Liver (tissue), 9 donors: ENCODE data around the gene LMX1B. TPM values are rescaled to one million over a fixed set of nuclear protein-coding genes. Genes with fewer than 3 reads are reported as not detected.

Experiments
- DNase-seq: peaks from one replicate; pipeline ENCODE4 v3.0.0-alpha.2; 2017; ENCODE audit warnings: low spot score
- H3K27ac ChIP-seq, 2 donors: one replicate each; pipeline ENCODE4 v1.7.0; 2013; ENCODE audit warnings: inconsistent platforms in 2 of 2, low read length in 2 of 2, control low read depth in 1 of 2, low read depth in 1 of 2, mild to moderate bottlenecking in 1 of 2
- H3K27me3 ChIP-seq, 4 donors: one replicate each; pipeline versions ENCODE4 v1.6.1 to v1.7.0; 2013; ENCODE audit warnings: low read length in 3 of 4, inconsistent platforms in 1 of 4, mild to moderate bottlenecking in 1 of 4, moderate library complexity in 1 of 4; ENCODE audit not compliant: control insufficient read depth in 4 of 4, insufficient read depth in 4 of 4
- H3K36me3 ChIP-seq, 4 donors: one replicate each; pipeline versions ENCODE4 v1.6.1 to v1.7.0; 2013; ENCODE audit warnings: low read length in 3 of 4, mild to moderate bottlenecking in 3 of 4, low read depth in 1 of 4, moderate library complexity in 1 of 4; ENCODE audit not compliant: control insufficient read depth in 4 of 4, insufficient read depth in 3 of 4
- H3K4me1 ChIP-seq, 4 donors: one replicate each; pipeline versions ENCODE4 v1.6.1 to v1.7.0; 2013; ENCODE audit warnings: low read length in 3 of 4, mild to moderate bottlenecking in 3 of 4, moderate library complexity in 1 of 4; ENCODE audit not compliant: control insufficient read depth in 4 of 4, insufficient read depth in 4 of 4
- H3K4me3 ChIP-seq, 3 donors: one replicate each; pipeline versions ENCODE4 v1.6.1 to v1.7.0; 2013; ENCODE audit warnings: low read length in 3 of 3, control low read depth in 1 of 3, low read depth in 1 of 3, mild to moderate bottlenecking in 1 of 3
- H3K9ac ChIP-seq, 2 donors: one replicate each; pipeline ENCODE4 v1.7.0; 2013; ENCODE audit warnings: low read length in 2 of 2, mild to moderate bottlenecking in 2 of 2, moderate library complexity in 2 of 2, control low read depth in 1 of 2, low read depth in 1 of 2
- H3K9me3 ChIP-seq, 4 donors: one replicate each; pipeline versions ENCODE4 v1.6.1 to v1.7.0; 2013; ENCODE audit warnings: low read length in 3 of 4; ENCODE audit not compliant: control insufficient read depth in 4 of 4
- EGR1 ChIP-seq, 2 donors: IDR thresholded peaks; 2 replicates each; pipeline ENCODE4 v1.6.1; 2016 to 2018; ENCODE audit warnings: antibody characterized with exemption in 2 of 2, low read depth in 2 of 2
- FOXA1 ChIP-seq: IDR thresholded peaks from 2 replicates; pipeline ENCODE4 v1.6.1; 2016; ENCODE audit warnings: antibody characterized with exemption
- FOXA2 ChIP-seq: IDR thresholded peaks from 2 replicates; pipeline ENCODE4 v1.6.1; 2016; ENCODE audit warnings: antibody characterized with exemption
- HNF4A ChIP-seq, 2 donors: conservative IDR thresholded peaks; 2 replicates each; pipeline ENCODE4 v1.6.1; 2016; ENCODE audit warnings: antibody characterized with exemption in 2 of 2, mild to moderate bottlenecking in 2 of 2
- HNF4G ChIP-seq: IDR thresholded peaks from 2 replicates; pipeline ENCODE4 v1.6.1; 2016; ENCODE audit warnings: antibody characterized with exemption
- JUND ChIP-seq, 2 donors: IDR thresholded peaks; 2 replicates each; pipeline ENCODE4 v1.6.1; 2016; ENCODE audit warnings: antibody characterized with exemption in 2 of 2
- NR2F2 ChIP-seq: IDR thresholded peaks from 2 replicates; pipeline ENCODE4 v1.6.1; 2016; ENCODE audit warnings: antibody characterized with exemption
- RAD21 ChIP-seq, 2 donors: IDR thresholded peaks; 2 replicates each; pipeline ENCODE4 v1.6.1; 2016; ENCODE audit warnings: antibody characterized with exemption in 2 of 2, mild to moderate bottlenecking in 2 of 2
- RXRA ChIP-seq, 2 donors: IDR thresholded peaks; 2 replicates each; pipeline ENCODE4 v1.6.1; 2017 to 2018; ENCODE audit warnings: antibody characterized with exemption in 2 of 2, mild to moderate bottlenecking in 1 of 2
- SP1 ChIP-seq: IDR thresholded peaks from 2 replicates; pipeline ENCODE4 v1.6.1; 2018; ENCODE audit warnings: antibody characterized with exemption, mild to moderate bottlenecking
- TAF1 ChIP-seq: conservative IDR thresholded peaks from 2 replicates; pipeline ENCODE4 v1.6.1; 2016; ENCODE audit warnings: antibody characterized with exemption, mild to moderate bottlenecking
- YY1 ChIP-seq: IDR thresholded peaks from 2 replicates; pipeline ENCODE4 v1.6.1; 2016; ENCODE audit warnings: antibody characterized with exemption, mild to moderate bottlenecking
- WGBS: extraction: QIAGEN DNeasy Blood & Tissue Kit; methylation state at CpG from one replicate; pipeline ENCODE4 v1.1.7; 2013; 5-methylcytosine and 5-hydroxymethylcytosine counted together
- polyA plus RNA-seq, 2 donors: library from polyadenylated mRNA; stranded (reverse) in 1 of 2; unstranded in 1 of 2; fragments of 200-250 nt in 1 of 2; fragments of >200 nt in 1 of 2; fragmentation: Nextera tagmentation in 1 of 2; extraction: Ambion mirVana in 1 of 2; gene quantifications; one replicate each; pipeline versions ENCODE4 v1.2.1 to v1.2.3, GENCODE V29; 2013 to 2015
- total RNA-seq, 2 donors: library from RNA; depleted of rRNA; stranded (reverse); fragments of >200 nt; gene quantifications; one replicate each; pipeline ENCODE4 v1.2.3, GENCODE V29; 2014
- TF ChIP-seq, protein P1 (sequence below): fragments of 150-350 bp; IDR thresholded peaks from 2 replicates; pipeline ENCODE4 v1.5.1; 2017; ENCODE audit warnings: improper control_type of control experiment, low read depth, low read length; ENCODE audit not compliant: missing input control
- TF ChIP-seq, protein P2 (sequence below): IDR thresholded peaks from 2 replicates; pipeline ENCODE4 v1.6.1; 2016; ENCODE audit warnings: antibody characterized with exemption
- TF ChIP-seq, protein P3 (sequence below): IDR thresholded peaks from 2 replicates; pipeline ENCODE4 v1.6.1; 2016; ENCODE audit warnings: antibody characterized with exemption, mild to moderate bottlenecking
- TF ChIP-seq, protein P4 (sequence below): IDR thresholded peaks from 2 replicates; pipeline ENCODE4 v1.6.1; 2016; ENCODE audit warnings: antibody characterized with exemption
- TF ChIP-seq, protein P5 (sequence below): IDR thresholded peaks from 2 replicates; pipeline ENCODE4 v1.6.1; 2016; ENCODE audit warnings: antibody characterized with exemption
- donor health status: healthy.
- donor health status: healthy.
- donor health status: healthy.
- donor health status: healthy.
- donor health status: healthy.

The LMX1B gene
- total and polyA plus RNA-seq, 4 donors, result not detected

DNA sequence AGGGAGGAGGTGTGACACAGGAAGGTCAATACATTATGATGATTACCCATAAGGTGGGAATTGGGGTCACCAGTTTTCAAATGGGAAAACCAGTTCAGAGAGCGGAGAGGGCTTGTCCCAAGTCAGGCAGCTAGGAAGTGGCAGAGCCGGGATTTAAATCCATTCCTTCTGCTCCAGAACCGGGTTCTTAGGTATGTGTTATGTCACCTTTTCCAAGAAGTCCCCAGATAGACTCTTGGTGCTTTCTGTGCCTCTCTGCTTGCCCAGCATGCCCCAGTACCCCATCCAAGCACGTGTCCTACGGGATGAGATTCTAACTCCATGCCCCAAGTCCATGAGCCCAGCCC, 69.9 kb downstream of the LMX1B start (continued):
- no peak for TF ChIP-seq EGR1 (IDR thresholded peaks at IDR 0.05; ENCODE audit: low read depth in 2 of 2)
- TF ChIP-seq TAF1, result no peak
- no peak for TF ChIP-seq NR2F2
- TF ChIP-seq YY1, result no peak
- no peak for TF ChIP-seq RAD21 (IDR thresholded peaks at IDR 0.05)
- TF ChIP-seq, protein P1, sequence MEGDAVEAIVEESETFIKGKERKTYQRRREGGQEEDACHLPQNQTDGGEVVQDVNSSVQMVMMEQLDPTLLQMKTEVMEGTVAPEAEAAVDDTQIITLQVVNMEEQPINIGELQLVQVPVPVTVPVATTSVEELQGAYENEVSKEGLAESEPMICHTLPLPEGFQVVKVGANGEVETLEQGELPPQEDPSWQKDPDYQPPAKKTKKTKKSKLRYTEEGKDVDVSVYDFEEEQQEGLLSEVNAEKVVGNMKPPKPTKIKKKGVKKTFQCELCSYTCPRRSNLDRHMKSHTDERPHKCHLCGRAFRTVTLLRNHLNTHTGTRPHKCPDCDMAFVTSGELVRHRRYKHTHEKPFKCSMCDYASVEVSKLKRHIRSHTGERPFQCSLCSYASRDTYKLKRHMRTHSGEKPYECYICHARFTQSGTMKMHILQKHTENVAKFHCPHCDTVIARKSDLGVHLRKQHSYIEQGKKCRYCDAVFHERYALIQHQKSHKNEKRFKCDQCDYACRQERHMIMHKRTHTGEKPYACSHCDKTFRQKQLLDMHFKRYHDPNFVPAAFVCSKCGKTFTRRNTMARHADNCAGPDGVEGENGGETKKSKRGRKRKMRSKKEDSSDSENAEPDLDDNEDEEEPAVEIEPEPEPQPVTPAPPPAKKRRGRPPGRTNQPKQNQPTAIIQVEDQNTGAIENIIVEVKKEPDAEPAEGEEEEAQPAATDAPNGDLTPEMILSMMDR, result no peak

DNA sequence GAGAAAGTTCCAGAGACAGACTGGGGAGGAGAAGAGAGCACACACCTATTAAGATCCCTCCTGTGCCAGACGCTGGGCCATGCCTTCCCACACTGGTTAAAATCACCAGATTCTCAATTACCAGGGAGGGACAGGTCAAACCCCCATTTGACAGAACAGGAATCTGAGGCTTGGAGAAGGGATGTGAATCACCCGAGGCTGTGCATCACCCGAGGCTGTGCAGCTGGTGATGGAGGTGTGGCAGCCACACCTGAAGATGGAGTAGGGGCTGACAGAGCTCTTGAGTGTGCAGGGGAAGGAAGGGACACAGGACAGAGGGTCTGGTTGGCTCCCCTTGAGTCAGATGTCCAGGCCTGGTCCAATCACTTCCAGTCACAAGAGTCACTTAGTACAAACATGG, 70.6 kb downstream of the LMX1B start:
- H3K27ac ChIP-seq, result no peak overlapping the region
- H3K36me3 ChIP-seq, result no peaks in the 10 kb centered on the region
- peaks cover 0 to 5% (median 0%) of the 10 kb centered on the region in 4 donors for H3K4me1 ChIP-seq
- no peak for DNase-seq
- peaks cover 0 to 12% (median 4%) of the 10 kb centered on the region in 4 donors for H3K27me3 ChIP-seq
- TF ChIP-seq SP1 (no peak), JUND (IDR thresholded peaks at IDR 0.05) (no peak), HNF4A (conservative IDR thresholded peaks at IDR 0.05) (no peak), RXRA (IDR thresholded peaks at IDR 0.05) (no peak), FOXA2 (no peak), YY1 (no peak), HNF4G (no peak), FOXA1 (no peak), TAF1 (no peak), RAD21 (IDR thresholded peaks at IDR 0.05) (no peak), EGR1 (IDR thresholded peaks at IDR 0.05; ENCODE audit: low read depth in 2 of 2) (no peak), NR2F2 (no peak)
- TF ChIP-seq, protein P2, sequence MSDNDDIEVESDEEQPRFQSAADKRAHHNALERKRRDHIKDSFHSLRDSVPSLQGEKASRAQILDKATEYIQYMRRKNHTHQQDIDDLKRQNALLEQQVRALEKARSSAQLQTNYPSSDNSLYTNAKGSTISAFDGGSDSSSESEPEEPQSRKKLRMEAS, result no peak
- TF ChIP-seq, protein P3, sequence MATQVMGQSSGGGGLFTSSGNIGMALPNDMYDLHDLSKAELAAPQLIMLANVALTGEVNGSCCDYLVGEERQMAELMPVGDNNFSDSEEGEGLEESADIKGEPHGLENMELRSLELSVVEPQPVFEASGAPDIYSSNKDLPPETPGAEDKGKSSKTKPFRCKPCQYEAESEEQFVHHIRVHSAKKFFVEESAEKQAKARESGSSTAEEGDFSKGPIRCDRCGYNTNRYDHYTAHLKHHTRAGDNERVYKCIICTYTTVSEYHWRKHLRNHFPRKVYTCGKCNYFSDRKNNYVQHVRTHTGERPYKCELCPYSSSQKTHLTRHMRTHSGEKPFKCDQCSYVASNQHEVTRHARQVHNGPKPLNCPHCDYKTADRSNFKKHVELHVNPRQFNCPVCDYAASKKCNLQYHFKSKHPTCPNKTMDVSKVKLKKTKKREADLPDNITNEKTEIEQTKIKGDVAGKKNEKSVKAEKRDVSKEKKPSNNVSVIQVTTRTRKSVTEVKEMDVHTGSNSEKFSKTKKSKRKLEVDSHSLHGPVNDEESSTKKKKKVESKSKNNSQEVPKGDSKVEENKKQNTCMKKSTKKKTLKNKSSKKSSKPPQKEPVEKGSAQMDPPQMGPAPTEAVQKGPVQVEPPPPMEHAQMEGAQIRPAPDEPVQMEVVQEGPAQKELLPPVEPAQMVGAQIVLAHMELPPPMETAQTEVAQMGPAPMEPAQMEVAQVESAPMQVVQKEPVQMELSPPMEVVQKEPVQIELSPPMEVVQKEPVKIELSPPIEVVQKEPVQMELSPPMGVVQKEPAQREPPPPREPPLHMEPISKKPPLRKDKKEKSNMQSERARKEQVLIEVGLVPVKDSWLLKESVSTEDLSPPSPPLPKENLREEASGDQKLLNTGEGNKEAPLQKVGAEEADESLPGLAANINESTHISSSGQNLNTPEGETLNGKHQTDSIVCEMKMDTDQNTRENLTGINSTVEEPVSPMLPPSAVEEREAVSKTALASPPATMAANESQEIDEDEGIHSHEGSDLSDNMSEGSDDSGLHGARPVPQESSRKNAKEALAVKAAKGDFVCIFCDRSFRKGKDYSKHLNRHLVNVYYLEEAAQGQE, result no peak
- TF ChIP-seq, protein P4, sequence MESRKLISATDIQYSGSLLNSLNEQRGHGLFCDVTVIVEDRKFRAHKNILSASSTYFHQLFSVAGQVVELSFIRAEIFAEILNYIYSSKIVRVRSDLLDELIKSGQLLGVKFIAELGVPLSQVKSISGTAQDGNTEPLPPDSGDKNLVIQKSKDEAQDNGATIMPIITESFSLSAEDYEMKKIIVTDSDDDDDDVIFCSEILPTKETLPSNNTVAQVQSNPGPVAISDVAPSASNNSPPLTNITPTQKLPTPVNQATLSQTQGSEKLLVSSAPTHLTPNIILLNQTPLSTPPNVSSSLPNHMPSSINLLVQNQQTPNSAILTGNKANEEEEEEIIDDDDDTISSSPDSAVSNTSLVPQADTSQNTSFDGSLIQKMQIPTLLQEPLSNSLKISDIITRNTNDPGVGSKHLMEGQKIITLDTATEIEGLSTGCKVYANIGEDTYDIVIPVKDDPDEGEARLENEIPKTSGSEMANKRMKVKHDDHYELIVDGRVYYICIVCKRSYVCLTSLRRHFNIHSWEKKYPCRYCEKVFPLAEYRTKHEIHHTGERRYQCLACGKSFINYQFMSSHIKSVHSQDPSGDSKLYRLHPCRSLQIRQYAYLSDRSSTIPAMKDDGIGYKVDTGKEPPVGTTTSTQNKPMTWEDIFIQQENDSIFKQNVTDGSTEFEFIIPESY, result no peak
- TF ChIP-seq, protein P1, result no peak
- TF ChIP-seq, protein P5, sequence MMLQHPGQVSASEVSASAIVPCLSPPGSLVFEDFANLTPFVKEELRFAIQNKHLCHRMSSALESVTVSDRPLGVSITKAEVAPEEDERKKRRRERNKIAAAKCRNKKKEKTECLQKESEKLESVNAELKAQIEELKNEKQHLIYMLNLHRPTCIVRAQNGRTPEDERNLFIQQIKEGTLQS, result no peak
- H3K9ac ChIP-seq, result no peak overlapping the region
- WGBS, result 54% methylated on average over 3 of the region's 3 CpGs
- H3K9me3 ChIP-seq, result no peaks in the 10 kb centered on the region
- H3K4me3 ChIP-seq, result no peak overlapping the region
